Left lung (tissue), 10 donors: ENCODE measurements around the gene TSPAN5. TPM values are rescaled to one million over a fixed set of nuclear protein-coding genes. Genes with fewer than 3 reads are reported as not detected.

ENCODE experiments used
- ATAC-seq: fragments of 200-7000 bp; cut with Tn5 transposase; one replicate; pipeline ENCODE4 v1.9.1; 2020; ENCODE audit warnings: moderate library complexity
- DNase-seq, 4 donors: peaks; one replicate each; pipeline ENCODE4 v3.0.0-alpha.2; 2013 to 2020
- H3K27ac ChIP-seq, 2 donors: fragments of 200-600 bp; sonication (generic) in 1 of 2; one replicate each; pipeline versions ENCODE4 v1.5.0 to v1.8.0; 2020 to 2021
- H3K27me3 ChIP-seq, 2 donors: fragments of 200-600 bp; sonication (generic) in 1 of 2; one replicate each; pipeline versions ENCODE4 v1.5.0 to v1.8.0; 2020 to 2021
- H3K36me3 ChIP-seq, 2 donors: fragments of 200-600 bp; sonication (generic) in 1 of 2; one replicate each; pipeline versions ENCODE4 v1.5.0 to v1.8.0; 2020 to 2021
- H3K4me1 ChIP-seq, 2 donors: fragments of 200-600 bp; one replicate each; pipeline ENCODE4 v1.8.0; 2021
- H3K4me3 ChIP-seq, 2 donors: fragments of 200-600 bp; sonication (generic) in 1 of 2; one replicate each; pipeline versions ENCODE4 v1.5.0 to v1.8.0; 2020 to 2021; ENCODE audit warnings: mild to moderate bottlenecking in 1 of 2
- H3K9me3 ChIP-seq, 2 donors: fragments of 200-600 bp; sonication (generic) in 1 of 2; one replicate each; pipeline versions ENCODE4 v1.5.0 to v1.8.0; 2020 to 2021
- intact Hi-C, 2 donors: fragments of 100-400 bp; cut with DNase I; formaldehyde crosslinking; loops; one replicate each; pipeline versions ENCODE4 v1.11.2 to v1.14.2; 2022
- polyA plus RNA-seq, 6 donors: library from polyadenylated mRNA; unstranded; fragments of 120-200 nt; gene quantifications; one replicate each; pipeline ENCODE4 v1.2.1, GENCODE V29; 2013; ENCODE audit not compliant: insufficient read length in 6 of 6
- total RNA-seq, 2 donors: library from RNA; stranded (reverse); fragmentation: NEBNext Ultra II Directional; extraction: Animal tissue kit (Norgen Biotek cat#: 25700); gene quantifications; one replicate each; pipeline ENCODE4 v1.2.1, GENCODE V29; 2021
- TF ChIP-seq, protein P1 (sequence below), 2 donors: fragments of 200-600 bp; sonication (generic) in 1 of 2; IDR thresholded peaks; one replicate each; pipeline versions ENCODE4 v1.5.0 to v1.8.0; 2021; ENCODE audit warnings: antibody characterized with exemption in 2 of 2
- donor health status: DM: no; HTN: yes; CAD: no.
- donor health status: DM: no; HTN: no; CAD: no.

TSPAN5 gene
- total and polyA plus RNA-seq, 8 donors: 11.9 to 36.5 (median 31.7) TPM

DNA sequence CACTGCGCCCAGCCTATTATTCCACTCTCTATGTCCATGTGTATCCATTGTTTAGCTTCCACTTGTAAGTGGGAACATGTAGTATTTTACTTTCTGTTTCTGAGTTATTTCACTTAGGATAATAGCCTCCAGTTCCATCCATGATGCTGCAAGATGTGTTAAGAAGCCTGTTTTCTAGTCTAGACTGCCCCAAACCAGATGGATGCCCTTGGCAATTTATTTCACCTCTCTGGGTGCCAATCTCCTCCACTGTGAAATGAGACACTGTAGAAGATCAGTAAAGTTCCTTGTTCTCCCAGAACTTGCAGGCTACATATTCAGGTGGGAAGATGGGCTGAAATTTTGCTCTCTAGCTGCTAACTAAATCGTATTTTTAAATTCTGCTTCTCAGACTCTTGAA, 72.8 kb downstream of the TSPAN5 start:
- Histone ChIP-seq H3K4me1 (no peaks in the 10 kb centered on the region), H3K9me3 (no peaks in the 10 kb centered on the region), H3K4me3 (no peak overlapping the region), H3K36me3 (no peaks in the 10 kb centered on the region), H3K27ac (no peak overlapping the region), H3K27me3 (no peaks in the 10 kb centered on the region)
- DNase-seq: no peak
- ATAC-seq: no peak
- TF ChIP-seq, protein P1, sequence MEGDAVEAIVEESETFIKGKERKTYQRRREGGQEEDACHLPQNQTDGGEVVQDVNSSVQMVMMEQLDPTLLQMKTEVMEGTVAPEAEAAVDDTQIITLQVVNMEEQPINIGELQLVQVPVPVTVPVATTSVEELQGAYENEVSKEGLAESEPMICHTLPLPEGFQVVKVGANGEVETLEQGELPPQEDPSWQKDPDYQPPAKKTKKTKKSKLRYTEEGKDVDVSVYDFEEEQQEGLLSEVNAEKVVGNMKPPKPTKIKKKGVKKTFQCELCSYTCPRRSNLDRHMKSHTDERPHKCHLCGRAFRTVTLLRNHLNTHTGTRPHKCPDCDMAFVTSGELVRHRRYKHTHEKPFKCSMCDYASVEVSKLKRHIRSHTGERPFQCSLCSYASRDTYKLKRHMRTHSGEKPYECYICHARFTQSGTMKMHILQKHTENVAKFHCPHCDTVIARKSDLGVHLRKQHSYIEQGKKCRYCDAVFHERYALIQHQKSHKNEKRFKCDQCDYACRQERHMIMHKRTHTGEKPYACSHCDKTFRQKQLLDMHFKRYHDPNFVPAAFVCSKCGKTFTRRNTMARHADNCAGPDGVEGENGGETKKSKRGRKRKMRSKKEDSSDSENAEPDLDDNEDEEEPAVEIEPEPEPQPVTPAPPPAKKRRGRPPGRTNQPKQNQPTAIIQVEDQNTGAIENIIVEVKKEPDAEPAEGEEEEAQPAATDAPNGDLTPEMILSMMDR (IDR thresholded peaks at IDR 0.05): no peak
- intact Hi-C loops: no loop called here

- Histone ChIP-seq H3K9me3 (no peaks in the 10 kb centered on the region), H3K4me3 (no peak overlapping the region), H3K27ac (no peak overlapping the region), H3K27me3 (no peaks in the 10 kb centered on the region), H3K4me1 (no peaks in the 10 kb centered on the region), H3K36me3 (no peaks in the 10 kb centered on the region)
- peak; percentile 80 for ATAC-seq
- TF ChIP-seq, protein P1 (IDR thresholded peaks at IDR 0.05): no peak
- DNase-seq: no peak
- intact Hi-C loops: no loop called here
These were observed 74.1 kb downstream of the TSPAN5 start for GRCh38 chr4:98584265-98584664.

- Histone ChIP-seq H3K4me1 (no peaks in the 10 kb centered on the region), H3K9me3 (no peaks in the 10 kb centered on the region), H3K27ac (no peak overlapping the region), H3K4me3 (no peak overlapping the region), H3K27me3 (no peaks in the 10 kb centered on the region), H3K36me3 (no peaks in the 10 kb centered on the region)
- intact Hi-C loops: no loop called here
- ATAC-seq (no peak), DNase-seq (no peak)
- TF ChIP-seq, protein P1 (IDR thresholded peaks at IDR 0.05): no peak
These were observed 75.1 kb downstream of the TSPAN5 start for GRCh38 chr4:98583265-98583664.

GRCh38 chr4:98581126-98581525, 77.3 kb downstream of the TSPAN5 start:
- H3K36me3 ChIP-seq: no peaks in the 10 kb centered on the region
- no peaks in the 10 kb centered on the region for H3K27me3 ChIP-seq
- intact Hi-C loops: no loop called here
- no peak overlapping the region for H3K27ac ChIP-seq
- no peak overlapping the region for H3K4me3 ChIP-seq
- DNase-seq (no peak), ATAC-seq (no peak)
- no peaks in the 10 kb centered on the region for H3K9me3 ChIP-seq
- TF ChIP-seq, protein P1 (IDR thresholded peaks at IDR 0.05): no peak
- H3K4me1 ChIP-seq: no peaks in the 10 kb centered on the region

- no peaks in the 10 kb centered on the region for H3K9me3 ChIP-seq
- DNase-seq: no peak
- H3K4me3 ChIP-seq: no peak overlapping the region
- no peaks in the 10 kb centered on the region for H3K4me1 ChIP-seq
- no peaks in the 10 kb centered on the region for H3K27me3 ChIP-seq
- intact Hi-C loops: no loop called here
- ATAC-seq: no peak
- TF ChIP-seq, protein P1 (IDR thresholded peaks at IDR 0.05): no peak
- H3K27ac ChIP-seq: no peak overlapping the region
- H3K36me3 ChIP-seq: no peaks in the 10 kb centered on the region
These were observed 80.5 kb downstream of the TSPAN5 start for GRCh38 chr4:98577956-98578355.
